Central memory CD8-positive, alpha-beta T cell (primary cell): ENCODE measurements around the gene SLC22A14.
"Not testable (repeated sequence)": the region's sequence is repeated elsewhere in the genome, so short reads cannot be mapped to it uniquely, and the experiment has no call there.

Experiments used
- ATAC-seq: fragments of 150-1000 bp; cut with Tn5 transposase; replicated peaks from 2 replicates; pipeline ENCODE4 v1.10.0; 2022; ENCODE audit warnings: mild to moderate bottlenecking, moderate FRiP score, moderate number of reproducible peaks; ENCODE audit not compliant: poor library complexity, severe bottlenecking; ENCODE audit errors: extremely low read depth
- DNase-seq, 2 donors: peaks; one replicate each; pipeline ENCODE4 v3.0.0; 2021; ENCODE audit warnings: low spot score in 2 of 2
- H3K27ac Mint-ChIP-seq: one replicate; pipeline ENCODE4 v1.8.0; 2022; ENCODE audit warnings: low read depth, mild to moderate bottlenecking, moderate library complexity, mixed read lengths
- H3K27me3 Mint-ChIP-seq: one replicate; pipeline ENCODE4 v1.8.0; 2022; ENCODE audit warnings: mixed read lengths
- H3K36me3 Mint-ChIP-seq: one replicate; pipeline ENCODE4 v1.8.0; 2022; ENCODE audit warnings: mild to moderate bottlenecking, moderate library complexity, mixed read lengths; ENCODE audit not compliant: insufficient read depth
- H3K4me1 Mint-ChIP-seq: one replicate; pipeline ENCODE4 v1.8.0; 2022; ENCODE audit warnings: mixed read lengths
- H3K4me3 Mint-ChIP-seq: one replicate; pipeline ENCODE4 v1.8.0; 2022; ENCODE audit warnings: mild to moderate bottlenecking, moderate library complexity, mixed read lengths
- H3K9me3 Mint-ChIP-seq: one replicate; pipeline ENCODE4 v1.8.0; 2022; ENCODE audit warnings: mixed read lengths

SLC22A14 gene, protein sequence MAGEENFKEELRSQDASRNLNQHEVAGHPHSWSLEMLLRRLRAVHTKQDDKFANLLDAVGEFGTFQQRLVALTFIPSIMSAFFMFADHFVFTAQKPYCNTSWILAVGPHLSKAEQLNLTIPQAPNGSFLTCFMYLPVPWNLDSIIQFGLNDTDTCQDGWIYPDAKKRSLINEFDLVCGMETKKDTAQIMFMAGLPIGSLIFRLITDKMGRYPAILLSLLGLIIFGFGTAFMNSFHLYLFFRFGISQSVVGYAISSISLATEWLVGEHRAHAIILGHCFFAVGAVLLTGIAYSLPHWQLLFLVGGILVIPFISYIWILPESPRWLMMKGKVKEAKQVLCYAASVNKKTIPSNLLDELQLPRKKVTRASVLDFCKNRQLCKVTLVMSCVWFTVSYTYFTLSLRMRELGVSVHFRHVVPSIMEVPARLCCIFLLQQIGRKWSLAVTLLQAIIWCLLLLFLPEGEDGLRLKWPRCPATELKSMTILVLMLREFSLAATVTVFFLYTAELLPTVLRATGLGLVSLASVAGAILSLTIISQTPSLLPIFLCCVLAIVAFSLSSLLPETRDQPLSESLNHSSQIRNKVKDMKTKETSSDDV

GRCh38 chr3:38281895-38282686 lies at the start of gene SLC22A14:
SLC22A14 (plus strand) TSS chr3:38282294; CDS start chr3:38306027, 23,733 bp downstream.
- Mint-ChIP-seq H3K4me3 (no peak within 1 kb of the TSS), H3K36me3 (peaks cover 1% of the 10 kb centered on the region), H3K4me1 (no peaks in the 10 kb centered on the region), H3K27me3 (no peaks in the 10 kb centered on the region), H3K27ac (no peak within 1 kb of the TSS), H3K9me3 (no peaks in the 10 kb centered on the region)
- ATAC-seq (no peak), DNase-seq (no peak)

DNA sequence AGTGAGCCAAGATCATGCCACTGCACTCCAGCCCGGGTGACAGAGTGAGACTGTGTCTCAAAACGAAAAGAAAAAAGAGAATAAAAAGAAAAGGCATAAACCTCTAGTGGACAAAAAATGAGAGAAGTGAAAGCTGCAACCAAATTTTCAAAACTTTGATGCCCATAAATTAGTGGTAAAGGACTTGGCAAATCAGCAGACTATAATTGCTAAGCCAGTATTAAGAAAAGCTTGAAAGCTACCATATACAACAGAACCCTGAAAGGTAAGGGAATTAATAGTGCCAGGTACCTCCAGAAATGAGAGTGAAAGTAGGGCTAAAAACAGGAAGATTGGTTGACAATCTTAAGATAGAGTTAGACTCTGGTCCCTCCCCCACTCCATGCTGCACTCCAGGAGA lies 49.4 kb upstream of the SLC22A14 start:
- Mint-ChIP-seq H3K27ac (no peak overlapping the region), H3K36me3 (peaks cover 33% of the 10 kb centered on the region), H3K4me1 (peaks cover 11% of the 10 kb centered on the region), H3K9me3 (no peaks in the 10 kb centered on the region), H3K4me3 (no peak overlapping the region), H3K27me3 (no peaks in the 10 kb centered on the region)
- ATAC-seq (no peak), DNase-seq (no peak)

DNA sequence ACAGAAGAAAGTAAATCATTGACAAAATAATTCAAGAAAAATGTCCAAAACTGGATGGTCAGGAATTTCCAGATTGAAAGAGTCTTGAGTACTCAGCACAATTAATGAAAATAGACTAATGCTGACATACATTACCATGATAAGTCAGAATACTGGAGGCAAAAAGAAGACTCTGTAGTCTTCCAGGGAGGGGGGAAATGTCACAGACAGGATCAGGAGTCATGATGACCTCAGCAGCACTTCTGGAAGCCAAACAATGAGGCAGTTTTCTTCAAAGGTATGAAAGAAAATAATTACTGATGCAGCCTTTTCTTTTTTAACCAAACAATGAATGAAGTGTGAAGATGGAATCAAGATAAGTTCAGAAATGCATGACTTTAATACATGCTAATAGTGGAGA lies 46.6 kb upstream of the SLC22A14 start:
- H3K27ac Mint-ChIP-seq, result peak overlapping the region; percentile 10
- ATAC-seq (no peak), DNase-seq (no peak)
- no peak overlapping the region for H3K4me3 Mint-ChIP-seq
- no peaks in the 10 kb centered on the region for H3K27me3 Mint-ChIP-seq
- peaks cover 43% of the 10 kb centered on the region for H3K36me3 Mint-ChIP-seq
- peaks cover 16% of the 10 kb centered on the region for H3K4me1 Mint-ChIP-seq
- H3K9me3 Mint-ChIP-seq, result peaks cover 9% of the 10 kb centered on the region

DNA sequence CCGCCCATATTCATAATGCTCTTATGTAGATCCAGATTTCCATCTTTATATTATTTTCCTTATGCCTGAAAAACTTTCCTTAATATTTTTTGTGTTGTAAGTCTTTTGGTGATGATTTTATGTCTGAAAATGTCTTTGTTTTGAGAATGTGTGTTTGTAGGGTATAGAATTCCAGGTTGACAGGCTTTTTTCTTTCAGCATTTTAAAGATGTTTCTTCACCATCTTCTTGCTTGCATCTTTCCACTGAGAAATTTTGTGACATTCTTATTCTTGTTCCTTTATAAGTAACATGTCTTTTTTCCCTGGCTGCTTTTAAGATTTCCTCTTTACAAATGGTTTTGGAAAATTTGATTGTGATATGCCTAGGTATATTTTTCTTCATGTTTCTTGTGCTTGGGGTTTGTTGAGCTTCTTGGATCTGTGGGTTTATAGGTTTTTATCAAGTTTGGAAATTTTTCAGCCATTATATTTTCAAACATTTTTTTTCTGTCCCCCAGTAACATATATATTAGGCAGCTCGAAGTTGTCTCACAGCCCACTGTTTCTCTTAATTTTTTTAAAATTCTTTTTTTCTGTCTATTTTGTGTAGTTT lies 43.6 kb upstream of the SLC22A14 start:
- H3K4me3 Mint-ChIP-seq, result no peak overlapping the region
- peaks cover 37% of the 10 kb centered on the region for H3K36me3 Mint-ChIP-seq
- no peak overlapping the region for H3K27ac Mint-ChIP-seq
- no peaks in the 10 kb centered on the region for H3K27me3 Mint-ChIP-seq
- DNase-seq (no peak), ATAC-seq (no peak)
- H3K9me3 Mint-ChIP-seq, result peaks cover 9% of the 10 kb centered on the region
- H3K4me1 Mint-ChIP-seq, result peaks cover 16% of the 10 kb centered on the region

- DNase-seq, H3K27me3 Mint-ChIP-seq, H3K27ac Mint-ChIP-seq, H3K9me3 Mint-ChIP-seq, ATAC-seq, H3K4me3 Mint-ChIP-seq: not testable (repeated sequence)
- Mint-ChIP-seq H3K36me3 (peaks cover 44% of the 10 kb centered on the region), H3K4me1 (peaks cover 10% of the 10 kb centered on the region)
These were observed 39.3 kb upstream of the SLC22A14 start for GRCh38 chr3:38242812-38243211.

GRCh38 chr3:38245930-38246329 lies 36.2 kb upstream of the SLC22A14 start:
- H3K9me3 Mint-ChIP-seq, result no peaks in the 10 kb centered on the region
- ATAC-seq (no peak), DNase-seq (no peak)
- no peak overlapping the region for H3K4me3 Mint-ChIP-seq
- H3K27ac Mint-ChIP-seq, result no peak overlapping the region
- peaks cover 35% of the 10 kb centered on the region for H3K36me3 Mint-ChIP-seq
- H3K4me1 Mint-ChIP-seq, result peaks cover 5% of the 10 kb centered on the region
- no peaks in the 10 kb centered on the region for H3K27me3 Mint-ChIP-seq

GRCh38 chr3:38247366-38248035 lies 34.6 kb upstream of the SLC22A14 start:
- peak overlapping the region; percentile 35 for H3K27ac Mint-ChIP-seq
- H3K9me3 Mint-ChIP-seq, result no peaks in the 10 kb centered on the region
- peaks cover 5% of the 10 kb centered on the region for H3K4me1 Mint-ChIP-seq
- DNase-seq (no peak), ATAC-seq (no peak)
- no peaks in the 10 kb centered on the region for H3K27me3 Mint-ChIP-seq
- peaks cover 48% of the 10 kb centered on the region for H3K36me3 Mint-ChIP-seq
- H3K4me3 Mint-ChIP-seq, result no peak overlapping the region

DNA sequence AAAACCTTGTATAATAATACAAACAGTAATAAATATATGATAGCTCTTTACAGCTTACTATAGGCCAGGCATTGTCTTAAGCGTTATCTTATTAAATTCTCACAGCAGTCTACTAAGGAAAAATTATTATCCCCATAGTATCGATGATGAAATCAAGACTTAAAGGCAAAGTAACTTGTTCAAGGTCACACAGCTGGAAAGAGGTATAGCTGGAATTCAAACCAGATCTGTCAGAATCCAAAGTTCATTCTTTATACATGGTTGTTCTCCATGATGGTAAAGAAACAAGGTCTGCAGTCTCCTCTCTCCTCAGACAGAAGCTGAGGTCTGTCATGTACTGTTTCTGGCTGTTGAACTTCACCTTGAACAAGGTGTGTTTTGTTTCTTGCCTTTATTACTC lies 31.9 kb upstream of the SLC22A14 start:
- Mint-ChIP-seq H3K9me3 (no peaks in the 10 kb centered on the region), H3K27me3 (no peaks in the 10 kb centered on the region), H3K4me3 (no peak overlapping the region), H3K27ac (no peak overlapping the region), H3K36me3 (peaks cover 58% of the 10 kb centered on the region), H3K4me1 (peaks cover 4% of the 10 kb centered on the region)
- no peak for ATAC-seq
- no peak for DNase-seq

DNA sequence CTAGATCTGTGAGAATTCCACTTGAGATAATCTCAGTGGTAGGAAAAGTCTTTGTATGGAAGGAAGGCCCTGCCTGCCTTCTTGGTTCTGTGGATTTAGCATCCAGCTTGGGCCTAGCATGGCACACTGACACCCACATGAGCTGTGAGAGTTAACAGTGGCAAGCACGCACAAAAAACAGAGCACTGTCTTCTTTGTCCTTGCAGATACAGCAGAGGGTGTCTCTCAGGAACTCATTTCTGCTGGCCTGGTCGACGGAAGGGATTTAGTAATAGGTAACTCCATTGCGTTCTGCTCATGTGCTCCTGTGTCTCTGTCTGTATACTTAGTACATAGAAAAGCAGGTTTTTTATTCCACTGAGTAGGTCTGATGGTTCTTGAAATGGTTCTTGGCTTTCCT lies 30.9 kb upstream of the SLC22A14 start:
- Mint-ChIP-seq H3K9me3 (no peaks in the 10 kb centered on the region), H3K4me1 (peaks cover 12% of the 10 kb centered on the region), H3K4me3 (no peak overlapping the region), H3K27me3 (no peaks in the 10 kb centered on the region), H3K36me3 (peaks cover 52% of the 10 kb centered on the region), H3K27ac (no peak overlapping the region)
- ATAC-seq (no peak), DNase-seq (no peak)

DNA sequence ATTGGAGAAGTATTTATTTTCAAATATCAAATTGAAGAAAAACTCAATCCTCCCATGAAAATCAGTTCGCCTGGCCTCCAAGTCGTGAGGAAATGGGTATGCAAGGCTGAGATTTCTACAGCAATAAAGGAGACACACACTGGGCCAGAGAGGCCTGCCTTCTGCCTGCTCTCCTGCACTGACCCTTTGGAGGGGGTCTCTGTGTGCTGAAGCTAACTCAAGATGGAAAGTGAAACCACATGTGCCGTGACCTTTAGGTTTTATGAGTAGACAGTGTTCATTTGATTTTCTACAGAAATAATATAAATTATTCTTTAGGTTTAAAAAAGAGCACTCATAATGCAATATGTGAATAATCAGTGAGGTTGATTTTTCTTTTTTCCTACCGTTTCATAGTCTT lies 28.4 kb upstream of the SLC22A14 start:
- ATAC-seq (no peak), DNase-seq (no peak)
- Mint-ChIP-seq H3K9me3 (no peaks in the 10 kb centered on the region), H3K4me3 (no peak overlapping the region), H3K27ac (no peak overlapping the region), H3K36me3 (peaks cover 38% of the 10 kb centered on the region), H3K4me1 (peaks cover 25% of the 10 kb centered on the region), H3K27me3 (no peaks in the 10 kb centered on the region)

DNA sequence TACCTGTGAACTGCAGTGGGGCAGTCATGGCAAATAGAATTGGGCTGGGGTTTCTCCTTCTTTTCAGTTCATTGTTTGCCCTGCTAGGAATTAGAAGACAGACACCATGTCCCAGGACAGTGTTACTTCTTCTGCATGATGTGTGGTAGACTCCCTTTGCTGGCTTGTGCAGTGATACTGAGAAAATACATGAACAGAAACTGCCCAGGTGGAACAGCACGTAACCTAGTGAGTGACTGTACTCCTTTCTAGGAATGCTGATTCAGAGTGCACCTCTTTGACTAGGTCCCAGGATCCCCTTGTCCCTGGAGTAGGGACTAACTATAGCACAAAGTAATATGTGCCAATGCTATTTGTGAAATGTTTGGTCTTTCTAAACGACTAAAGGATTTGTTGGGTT lies 27.2 kb upstream of the SLC22A14 start:
- H3K27me3 Mint-ChIP-seq, result no peaks in the 10 kb centered on the region
- ATAC-seq (no peak), DNase-seq (no peak)
- peaks cover 25% of the 10 kb centered on the region for H3K4me1 Mint-ChIP-seq
- H3K36me3 Mint-ChIP-seq, result peaks cover 33% of the 10 kb centered on the region
- peak overlapping the region; percentile 80 for H3K27ac Mint-ChIP-seq
- H3K9me3 Mint-ChIP-seq, result no peaks in the 10 kb centered on the region
- no peak overlapping the region for H3K4me3 Mint-ChIP-seq

DNA sequence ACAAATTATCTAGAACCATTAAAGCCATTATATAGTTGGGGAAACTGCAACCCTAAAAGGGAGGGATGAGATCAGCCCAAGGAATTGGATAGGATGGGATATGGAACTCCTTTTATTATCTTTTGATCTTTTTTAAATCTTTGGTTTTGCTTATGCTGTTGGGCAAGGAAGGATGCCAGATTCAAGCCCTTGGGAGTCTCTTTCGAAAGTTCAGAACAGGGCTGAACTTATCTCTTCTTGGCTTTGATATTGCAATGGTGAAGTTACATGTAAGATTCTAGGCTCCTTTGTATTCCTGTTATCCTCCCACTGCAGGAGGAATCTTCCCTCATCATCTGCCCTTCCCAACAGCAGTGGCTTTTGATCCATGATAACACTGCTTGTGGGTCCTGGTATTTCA lies 26.5 kb upstream of the SLC22A14 start:
- H3K4me1 Mint-ChIP-seq, result peaks cover 25% of the 10 kb centered on the region

More for the DNA sequence above, 26.5 kb upstream of the SLC22A14 start:
- Mint-ChIP-seq H3K27me3 (no peaks in the 10 kb centered on the region), H3K27ac (peak overlapping the region; percentile 80), H3K36me3 (peaks cover 32% of the 10 kb centered on the region), H3K4me3 (no peak overlapping the region), H3K9me3 (no peaks in the 10 kb centered on the region)
- DNase-seq, result no peak
- no peak for ATAC-seq
